GM19372 (cell line): ENCODE data around the gene INO80C.
A peak's percentile ranks its signal among the peaks of the same experiment; 100 is the strongest.

ENCODE experiments used
- ATAC-seq: cut with Tn5 transposase; IDR thresholded peaks from one replicate; pipeline ENCODE4 v1.9.1; 2021; ENCODE audit warnings: mild to moderate bottlenecking, low read depth, moderate library complexity; ENCODE audit not compliant: unreplicated experiment

INO80C gene

DNA sequence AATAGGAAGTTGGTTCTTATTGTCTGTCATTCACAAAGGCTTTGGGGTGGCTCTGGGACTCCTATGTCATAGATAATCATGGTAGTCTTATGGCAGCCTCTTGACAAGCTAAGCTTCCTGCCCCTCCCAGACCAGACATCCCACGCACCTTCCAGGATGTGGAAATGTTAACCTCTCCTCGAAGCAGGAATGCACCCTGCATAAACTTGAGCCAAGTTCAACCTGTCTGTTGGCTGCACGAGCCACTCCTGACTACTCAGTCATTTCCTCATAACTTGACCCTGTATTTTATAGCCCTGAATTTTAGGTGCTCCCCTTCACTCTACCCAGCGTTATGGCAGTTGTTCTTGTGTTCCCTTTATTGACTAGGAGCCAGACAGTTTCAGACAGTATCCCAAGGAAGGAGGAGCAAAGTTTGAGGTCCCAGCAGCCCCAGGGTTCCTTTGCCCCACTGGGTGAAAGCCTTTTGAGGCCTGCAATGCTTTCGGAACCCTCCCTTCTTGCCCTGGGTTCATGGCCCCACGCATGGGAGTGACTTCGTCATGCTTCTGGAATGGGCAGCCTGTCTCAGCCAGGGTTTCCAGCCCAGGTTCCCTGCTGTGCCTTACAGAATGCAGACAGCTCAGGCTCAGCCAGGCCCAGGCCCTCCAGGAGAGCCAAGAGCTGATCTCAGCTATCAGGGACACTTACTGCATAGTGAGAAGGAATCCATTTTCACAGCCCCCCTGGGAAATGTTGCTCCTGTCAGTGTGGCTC is 15.6 kb upstream of the INO80C start:
- no peak for ATAC-seq

GRCh38 chr18:35512761-35513160 is 15.0 kb upstream of the INO80C start:
- no peak for ATAC-seq

DNA sequence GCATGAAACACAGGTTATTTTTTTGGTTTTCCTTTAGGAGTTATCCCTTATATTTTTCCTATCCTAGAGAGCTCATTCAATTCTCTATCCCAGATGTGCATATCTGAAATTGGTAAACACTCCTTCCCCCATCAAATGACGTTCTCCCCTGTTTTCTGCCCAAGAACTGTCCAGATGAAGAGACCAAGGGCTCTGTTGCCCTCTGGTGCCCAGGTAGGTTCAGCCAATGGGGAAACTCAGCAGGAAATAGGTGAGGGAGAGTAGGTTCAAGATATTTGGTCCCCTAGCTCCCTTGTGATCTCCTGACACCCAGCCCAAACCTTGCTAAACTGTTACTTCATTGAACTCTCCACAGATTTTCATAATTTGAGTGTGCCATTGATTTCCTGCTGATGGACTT is 14.1 kb upstream of the INO80C start:
- ATAC-seq = peak; percentile 9

GRCh38 chr18:35511428-35511827 is 13.7 kb upstream of the INO80C start:
- ATAC-seq = peak; percentile 77

DNA sequence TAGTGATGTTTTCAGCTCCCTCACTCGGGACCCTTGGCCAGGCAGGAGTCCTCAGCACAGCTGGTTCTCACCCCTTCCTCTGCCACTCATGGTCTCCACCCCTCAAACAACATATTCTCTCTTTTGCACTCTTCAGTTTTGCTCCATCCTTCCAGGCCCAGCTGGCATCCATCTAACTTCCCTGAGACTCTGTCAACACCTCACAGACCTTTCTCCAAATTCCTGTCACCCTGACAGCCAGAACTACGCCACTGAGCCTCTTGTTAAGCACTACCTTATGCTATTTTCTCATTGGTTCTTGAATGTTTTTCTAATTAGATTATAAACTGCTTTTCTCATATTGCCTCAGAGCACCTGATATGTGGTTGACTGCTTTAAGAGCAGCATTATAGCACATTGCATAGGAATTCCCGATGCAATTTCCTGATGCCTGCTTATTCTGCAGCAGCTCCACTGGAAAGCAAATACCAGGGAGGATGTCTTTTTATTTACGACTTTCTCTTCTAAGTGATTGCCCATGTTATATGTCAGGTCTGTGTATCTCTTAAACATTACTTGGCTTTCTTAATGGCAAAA is 12.4 kb upstream of the INO80C start:
- no peak for ATAC-seq

GRCh38 chr18:35508746-35509338 is 11.1 kb upstream of the INO80C start:
- no peak for ATAC-seq

DNA sequence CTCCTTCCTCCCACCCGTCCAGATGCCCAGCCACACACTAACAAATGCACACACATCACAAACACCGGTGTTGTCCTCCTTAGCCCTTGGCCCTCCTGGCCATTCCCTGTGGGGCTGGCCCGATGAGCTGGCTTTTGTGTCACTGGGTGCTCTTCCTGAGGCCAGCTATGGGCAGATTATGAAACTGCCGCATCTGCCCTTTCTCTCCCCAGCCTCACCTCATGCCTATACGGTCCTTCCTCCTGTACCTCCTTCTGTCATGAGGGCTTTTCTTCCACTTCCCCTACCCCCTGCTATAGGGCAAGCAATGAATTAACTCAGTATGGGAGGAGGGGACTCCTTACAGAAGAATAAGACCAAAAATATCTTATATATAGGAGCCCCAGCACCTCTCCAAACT is 10.3 kb upstream of the INO80C start:
- ATAC-seq = no peak

GRCh38 chr18:35507623-35508022 is 9.9 kb upstream of the INO80C start:
- ATAC-seq = no peak

- ATAC-seq = no peak
Observed at GRCh38 chr18:35507192-35507591, 9.4 kb upstream of the INO80C start.

- no peak for ATAC-seq
Observed at GRCh38 chr18:35506024-35506712, 8.4 kb upstream of the INO80C start.

- no peak for ATAC-seq
Observed at GRCh38 chr18:35504996-35505395, 7.2 kb upstream of the INO80C start.

- no peak for ATAC-seq
Observed at GRCh38 chr18:35502052-35502451, 4.3 kb upstream of the INO80C start.

GRCh38 chr18:35501369-35501768 is 3.6 kb upstream of the INO80C start:
- ATAC-seq = no peak

DNA sequence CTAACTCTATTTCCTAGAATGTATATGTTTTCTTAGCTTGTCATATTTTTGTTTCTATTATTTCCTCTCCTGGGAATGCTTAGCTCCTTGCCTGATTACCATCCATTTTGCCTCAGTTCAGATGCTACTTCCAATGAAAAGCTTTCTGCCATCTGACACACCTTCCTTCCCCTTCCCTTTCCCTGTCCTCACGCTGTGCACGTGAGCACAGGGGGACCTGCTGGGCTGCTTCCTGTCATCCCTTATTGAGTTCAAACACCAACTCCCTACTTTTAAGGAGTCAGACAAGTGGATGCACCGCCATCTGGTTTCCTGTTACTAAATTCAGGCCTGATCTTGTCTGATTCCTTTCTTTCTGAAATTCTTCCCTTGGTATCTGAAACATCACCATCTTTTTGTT is 2.4 kb upstream of the INO80C start:
- no peak for ATAC-seq

GRCh38 chr18:35497027-35497369 is 762 bp downstream of the INO80C start:
- peak; percentile 14 for ATAC-seq

GRCh38 chr18:35495536-35496314 is 2.0 kb downstream of the INO80C start:
- ATAC-seq = no peak

DNA sequence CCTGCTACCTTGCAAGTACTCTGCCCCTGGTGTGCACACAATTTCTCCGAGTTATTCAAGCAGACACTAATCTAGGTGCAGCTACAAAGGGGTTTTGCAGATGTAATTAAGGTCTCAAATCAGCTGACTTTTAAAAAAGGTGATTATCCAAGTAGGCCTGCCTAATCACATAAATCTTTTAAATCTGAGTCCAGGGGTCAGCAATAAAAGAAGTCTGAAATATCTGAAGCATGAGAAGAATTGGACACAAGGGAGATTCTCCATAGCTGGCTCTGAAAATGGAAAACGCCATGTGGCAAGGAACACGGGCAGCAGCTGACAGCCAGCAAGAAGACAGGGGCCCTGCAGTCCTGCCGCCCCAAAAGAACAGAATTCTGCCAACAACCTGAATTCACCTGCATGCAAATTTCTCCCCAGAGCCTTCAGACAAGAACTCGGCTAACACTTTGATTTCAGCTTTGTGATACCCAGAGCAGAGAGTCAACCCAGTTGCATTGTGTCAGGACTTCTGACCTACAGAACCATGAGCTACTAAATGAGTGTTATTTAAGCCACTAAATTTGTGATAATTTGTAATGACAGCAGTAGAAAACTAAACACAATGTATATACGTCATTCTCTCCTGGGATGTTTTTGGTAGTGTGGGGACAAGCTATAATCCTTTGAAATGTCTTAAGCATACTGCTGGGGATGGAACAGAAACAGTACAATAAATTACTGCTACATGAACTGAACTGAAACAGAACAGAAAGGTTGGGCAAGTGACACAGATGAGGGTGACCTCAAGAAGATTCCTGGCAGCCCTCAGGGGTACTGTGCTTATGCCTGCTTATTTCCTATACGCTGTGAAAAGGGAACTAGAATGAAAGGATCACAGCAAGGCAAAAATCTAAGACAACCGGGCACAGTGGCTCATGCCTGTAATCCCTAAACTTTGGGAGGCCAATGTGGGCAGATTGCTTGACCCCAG is 3.2 kb downstream of the INO80C start:
- no peak for ATAC-seq

GRCh38 chr18:35491700-35492077 is 6.1 kb downstream of the INO80C start:
- no peak for ATAC-seq

- ATAC-seq = no peak
Observed at GRCh38 chr18:35490894-35491699, 6.7 kb downstream of the INO80C start.
